Measurements from ENCODE around the gene ZP1.

ZP1 gene

DNA sequence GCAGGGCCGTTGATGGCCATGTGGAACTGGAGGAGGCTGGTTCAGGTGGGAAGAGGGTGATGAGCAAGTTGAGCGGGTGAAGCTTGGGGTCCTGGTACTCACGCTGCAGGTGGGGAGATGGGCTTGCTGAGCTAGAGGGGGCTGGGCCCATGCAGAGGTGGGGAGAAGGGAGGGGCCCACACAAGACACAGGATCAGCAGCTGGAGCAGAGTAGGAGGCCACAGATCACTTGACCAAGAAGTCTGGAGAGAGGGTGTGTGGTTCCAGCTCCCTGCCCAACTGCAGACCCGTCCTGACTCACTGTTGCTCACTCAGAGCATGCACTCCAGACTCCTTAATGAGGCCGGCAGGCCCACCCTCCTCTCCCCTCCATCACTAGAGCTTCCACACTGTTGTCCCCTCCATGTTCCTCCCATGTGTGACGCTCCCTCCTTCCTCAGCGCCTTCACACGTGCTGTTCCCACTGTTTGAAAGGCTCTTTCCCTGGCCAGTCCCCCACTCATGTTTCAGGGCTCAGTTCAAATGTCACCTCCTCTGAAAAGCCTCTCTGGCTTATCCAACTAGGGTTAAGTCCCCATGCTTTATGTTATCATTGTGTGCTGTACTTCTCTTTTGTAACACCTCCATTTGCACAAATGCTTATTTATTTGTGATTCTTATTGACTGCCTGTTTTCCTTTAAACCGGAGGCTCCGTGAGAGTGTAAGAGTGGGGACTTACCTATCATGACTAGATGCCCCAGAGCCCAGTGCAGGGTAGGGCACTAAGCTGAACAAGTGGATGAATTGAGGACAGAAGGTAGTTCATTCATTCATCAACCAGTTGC, 23.1 kb upstream of the ZP1 start:
- no peak for DNase-seq

DNA sequence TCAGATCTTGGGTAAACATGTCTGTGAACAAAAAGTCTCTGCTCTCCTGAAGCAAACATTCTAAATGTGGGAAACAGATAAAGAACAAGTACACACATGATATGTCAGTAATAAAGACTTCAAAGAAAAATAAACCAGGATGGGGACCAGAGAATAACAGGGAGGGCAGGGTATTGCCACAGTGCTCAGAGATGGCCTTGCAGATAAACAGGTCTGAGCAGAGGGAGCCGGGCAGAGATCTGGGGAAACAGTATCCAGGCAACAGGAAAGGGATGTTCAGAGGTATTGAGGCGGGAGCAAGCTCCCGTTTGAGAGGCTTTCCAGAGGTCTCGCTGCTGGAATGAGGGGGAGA, 22.5 kb upstream of the ZP1 start:
- no peak for DNase-seq

DNA sequence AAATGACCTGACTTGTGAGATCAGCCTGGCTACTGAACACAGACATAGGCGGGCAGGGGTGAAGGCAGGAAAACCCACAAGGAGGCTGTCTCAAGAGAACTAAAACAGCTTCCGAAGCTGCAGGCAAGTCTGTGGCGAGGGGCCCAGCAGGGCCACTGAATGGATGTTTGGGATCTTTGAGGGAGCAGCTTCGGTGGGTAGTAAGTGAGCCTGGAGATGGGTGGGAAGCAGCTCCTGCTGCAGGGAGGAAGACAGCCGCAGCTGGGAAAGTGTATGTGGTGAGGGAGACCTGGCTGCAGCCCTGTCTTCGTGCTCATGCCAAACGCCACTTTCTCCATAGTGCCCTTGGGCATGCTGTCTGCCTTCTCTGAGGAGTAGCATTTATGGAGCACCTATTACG, 22.0 kb upstream of the ZP1 start:
- no peak for DNase-seq

DNA sequence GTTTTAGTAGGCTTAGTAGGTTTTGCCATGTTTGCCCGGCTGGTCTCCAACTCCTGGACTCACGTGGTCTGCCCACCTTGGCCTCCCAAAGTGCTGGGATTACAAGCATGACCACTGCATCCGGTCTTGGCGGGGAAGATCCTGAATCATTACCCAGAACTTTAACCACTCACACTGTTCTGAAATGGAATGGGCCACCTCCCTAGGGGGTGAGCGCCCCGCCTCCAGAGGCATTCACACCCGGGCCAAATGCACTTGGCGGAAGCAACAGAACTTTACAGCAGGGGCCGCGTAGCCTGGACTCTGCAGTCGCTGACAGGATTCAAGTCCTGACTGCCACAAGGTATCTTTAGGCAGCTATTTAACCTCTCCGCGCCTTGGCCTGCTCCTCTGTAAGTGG, 20.1 kb upstream of the ZP1 start:
- no peak for DNase-seq

DNA sequence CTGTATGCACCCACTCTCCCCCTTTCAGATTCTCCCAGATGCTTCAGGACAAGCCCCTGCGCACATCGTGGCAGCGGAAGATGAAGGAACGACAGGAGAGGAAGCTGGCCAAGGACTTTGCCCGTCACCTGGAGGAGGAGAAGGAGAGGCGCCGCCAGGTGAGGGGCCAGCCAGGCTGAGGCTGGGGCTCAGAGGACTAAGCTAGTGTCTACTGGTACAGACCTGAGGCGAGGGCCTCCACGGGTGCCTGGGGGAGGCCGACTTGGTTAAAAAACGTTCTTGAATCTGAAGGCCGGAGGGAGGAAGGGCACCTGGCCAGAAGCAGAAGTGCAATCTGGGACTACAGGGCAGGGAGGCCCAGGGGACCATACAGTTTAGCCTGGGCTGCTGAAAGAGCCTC, 19.4 kb upstream of the ZP1 start:
- DNase-seq = no peak

DNA sequence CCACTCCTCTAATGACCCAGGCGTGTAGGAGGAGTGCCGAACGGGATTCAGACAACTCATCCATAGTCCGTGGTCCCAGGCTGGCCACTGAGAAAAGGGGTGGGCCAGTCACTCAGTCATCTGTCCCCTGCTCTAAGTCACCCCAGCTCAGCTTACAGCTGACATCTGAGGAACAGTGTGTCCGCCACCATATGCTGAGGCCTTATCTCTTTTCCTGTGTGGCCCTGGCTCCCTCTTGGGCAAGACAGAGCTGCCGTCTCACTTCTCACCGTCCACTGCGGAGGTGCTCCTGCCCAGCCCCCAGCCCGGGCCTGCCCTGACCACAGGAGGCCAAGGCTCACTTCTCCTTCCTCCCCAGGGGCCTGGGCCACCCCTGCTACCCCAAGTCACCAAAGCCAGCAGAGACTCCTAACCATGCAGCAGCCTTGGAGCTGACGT, 18.6 kb upstream of the ZP1 start:
- no peak for DNase-seq

DNA sequence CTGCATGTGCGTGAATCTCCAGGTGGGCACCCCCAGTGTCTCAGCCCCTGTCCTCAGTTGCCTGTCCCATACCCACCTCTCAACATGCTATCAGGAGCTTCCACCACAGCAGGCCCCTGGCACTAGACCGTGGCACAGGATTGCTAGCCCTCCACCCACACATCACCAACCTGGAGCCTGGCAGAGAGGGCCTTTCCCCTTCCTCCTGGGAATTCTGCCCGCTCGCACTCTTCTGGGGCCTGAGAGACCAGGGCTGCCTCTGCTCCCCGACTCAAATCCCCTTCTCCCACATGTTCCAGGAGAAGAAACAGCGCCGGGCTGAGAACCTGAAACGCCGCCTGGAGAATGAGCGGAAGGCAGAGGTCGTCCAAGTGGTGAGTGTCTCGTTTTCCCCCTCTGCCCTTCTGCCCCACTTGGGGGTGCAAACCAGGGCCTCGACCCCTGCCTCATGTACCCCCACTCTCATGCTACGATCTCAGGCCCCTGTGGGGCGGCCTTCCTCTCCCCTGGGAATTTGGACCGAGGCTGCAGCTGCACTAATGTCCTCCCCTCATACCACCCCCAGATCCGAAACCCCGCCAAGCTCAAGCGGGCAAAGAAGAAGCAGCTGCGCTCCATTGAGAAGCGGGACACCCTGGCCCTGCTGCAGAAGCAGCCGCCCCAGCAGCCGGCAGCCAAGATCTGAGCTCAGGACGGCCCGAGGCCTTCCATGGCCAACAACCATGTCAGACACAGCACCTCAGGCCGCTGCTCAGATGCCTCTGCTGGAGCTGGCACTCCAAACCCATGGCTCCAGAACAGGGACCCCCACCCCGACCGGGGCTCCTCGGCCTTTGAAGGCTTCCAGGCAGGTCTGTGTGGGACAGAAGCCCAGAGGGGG, 17.5 kb upstream of the ZP1 start:
- no peak for DNase-seq

DNA sequence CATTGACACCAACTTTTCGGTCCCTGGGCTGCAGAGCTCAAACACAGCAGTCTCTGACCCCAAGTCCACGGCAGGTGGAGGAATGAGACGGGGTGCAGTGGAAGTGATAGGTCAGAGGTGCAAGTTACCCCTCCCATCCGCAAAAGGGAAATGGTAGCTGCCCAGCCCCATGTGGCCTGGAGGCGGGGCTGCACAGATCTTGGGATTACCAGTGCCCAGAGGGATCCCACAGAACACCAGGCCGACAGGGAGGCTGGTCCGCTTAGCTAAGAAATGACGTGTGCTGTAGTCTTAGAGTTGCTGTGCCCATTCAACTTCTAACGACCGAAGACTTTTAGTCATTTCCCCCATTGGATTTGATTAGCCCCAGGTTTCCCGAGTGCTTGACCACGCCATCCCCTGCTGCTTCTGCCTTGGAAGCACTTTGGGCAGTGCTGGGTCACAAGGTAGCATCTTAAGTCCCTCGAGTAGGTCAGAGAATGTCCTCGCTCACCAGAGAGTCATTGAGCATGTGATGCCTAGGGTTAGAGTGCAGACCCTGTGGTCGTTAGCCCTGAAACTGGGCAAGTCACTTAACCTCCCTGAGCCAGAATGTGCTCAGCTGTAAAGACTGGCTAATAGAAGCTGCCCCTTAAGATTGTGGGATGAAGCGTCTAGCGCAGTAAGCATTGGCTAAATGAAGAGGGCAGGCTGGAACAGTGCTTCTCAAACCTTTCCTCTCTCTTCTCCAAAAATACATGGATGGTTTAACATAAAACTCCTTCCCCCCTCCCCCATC, 15.8 kb upstream of the ZP1 start:
- no peak for DNase-seq

DNA sequence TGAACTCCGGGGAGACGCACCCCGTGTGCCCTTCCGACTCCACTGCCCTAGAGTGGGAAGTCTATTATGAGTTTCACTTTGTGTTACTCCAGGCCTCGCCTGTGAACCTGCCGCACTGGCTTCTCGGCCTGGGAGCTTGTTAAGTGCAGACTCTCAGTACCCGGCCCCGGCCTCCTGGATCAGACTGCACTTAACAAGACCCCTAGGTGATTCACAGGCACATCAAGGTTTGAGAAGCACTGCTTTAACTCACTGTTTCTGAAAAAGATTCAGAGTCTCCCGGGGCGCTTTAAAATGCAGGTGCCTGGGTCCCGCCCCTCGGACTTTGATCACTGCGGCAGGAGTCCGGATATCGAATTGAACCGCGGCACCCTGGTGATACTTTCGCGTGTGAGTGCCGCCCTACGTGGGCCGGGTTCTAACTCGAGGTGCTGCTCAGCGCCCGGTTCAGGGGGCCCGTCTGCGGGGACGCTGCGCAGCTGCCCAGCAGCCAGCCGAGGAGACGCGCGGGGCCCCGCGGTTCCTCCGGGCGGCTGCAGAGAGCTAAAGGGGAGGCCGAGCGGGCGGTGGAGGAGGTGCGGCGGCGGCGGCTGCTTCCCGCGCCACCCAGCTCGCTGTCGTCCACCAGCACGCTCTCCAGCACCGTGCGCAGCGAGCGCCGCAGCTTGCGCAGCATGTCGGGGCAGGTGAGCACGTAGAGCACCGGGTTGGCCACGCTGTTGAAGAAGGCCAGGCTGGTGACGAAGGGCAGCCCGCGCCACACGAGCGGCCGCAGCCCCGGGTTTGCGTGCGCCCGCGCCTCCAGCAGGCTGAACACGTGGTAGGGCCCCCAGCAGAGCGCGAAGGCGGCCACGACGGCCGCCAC, 15.0 kb upstream of the ZP1 start:
- no peak for DNase-seq

DNA sequence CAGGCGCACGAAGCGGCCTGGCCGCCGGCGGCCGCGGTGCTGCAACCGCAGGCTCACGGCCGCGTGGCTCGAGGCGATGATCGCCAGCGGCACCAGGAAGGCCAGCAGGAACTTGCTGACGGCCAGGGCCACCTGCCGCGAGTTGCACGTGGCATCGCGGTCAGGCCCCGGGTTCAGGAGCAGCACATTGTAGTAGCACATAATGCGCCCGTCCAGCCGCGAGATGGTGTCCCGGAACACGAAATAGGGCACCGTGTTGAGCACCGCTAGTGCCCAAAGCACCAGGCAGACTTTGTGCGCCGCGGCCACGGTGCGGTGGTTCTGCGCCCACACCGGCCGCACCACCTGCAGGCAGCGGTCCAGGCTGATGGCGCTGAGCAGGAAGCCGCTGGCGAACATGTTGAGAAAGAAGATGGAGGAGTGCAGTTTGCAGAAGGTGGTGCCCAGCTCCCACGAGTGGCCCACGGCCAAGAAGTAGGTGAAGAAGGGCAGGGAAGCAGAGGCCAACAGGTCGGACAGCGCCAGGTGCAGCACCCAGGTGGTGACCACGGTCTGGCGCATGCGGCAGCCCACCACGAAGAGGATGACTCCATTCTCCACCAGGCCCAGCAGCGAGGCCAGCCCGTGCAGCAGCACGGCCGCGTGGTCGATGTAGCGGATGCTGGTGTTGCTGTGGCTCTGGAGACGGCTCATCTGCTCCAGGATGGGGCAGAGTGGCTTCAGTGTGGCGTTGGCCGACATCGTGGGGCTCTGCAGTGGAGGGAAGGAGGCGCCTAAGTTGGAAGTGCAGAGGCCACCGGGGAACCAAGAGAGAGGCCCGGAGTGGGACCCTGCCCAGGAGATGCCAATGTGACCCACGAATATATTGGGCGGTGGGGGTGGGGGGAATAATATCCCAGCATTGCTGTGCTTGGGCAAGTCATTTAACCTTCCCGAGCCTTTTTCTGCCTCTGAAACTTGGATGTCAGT, 14.1 kb upstream of the ZP1 start:
- DNase-seq = no peak

DNA sequence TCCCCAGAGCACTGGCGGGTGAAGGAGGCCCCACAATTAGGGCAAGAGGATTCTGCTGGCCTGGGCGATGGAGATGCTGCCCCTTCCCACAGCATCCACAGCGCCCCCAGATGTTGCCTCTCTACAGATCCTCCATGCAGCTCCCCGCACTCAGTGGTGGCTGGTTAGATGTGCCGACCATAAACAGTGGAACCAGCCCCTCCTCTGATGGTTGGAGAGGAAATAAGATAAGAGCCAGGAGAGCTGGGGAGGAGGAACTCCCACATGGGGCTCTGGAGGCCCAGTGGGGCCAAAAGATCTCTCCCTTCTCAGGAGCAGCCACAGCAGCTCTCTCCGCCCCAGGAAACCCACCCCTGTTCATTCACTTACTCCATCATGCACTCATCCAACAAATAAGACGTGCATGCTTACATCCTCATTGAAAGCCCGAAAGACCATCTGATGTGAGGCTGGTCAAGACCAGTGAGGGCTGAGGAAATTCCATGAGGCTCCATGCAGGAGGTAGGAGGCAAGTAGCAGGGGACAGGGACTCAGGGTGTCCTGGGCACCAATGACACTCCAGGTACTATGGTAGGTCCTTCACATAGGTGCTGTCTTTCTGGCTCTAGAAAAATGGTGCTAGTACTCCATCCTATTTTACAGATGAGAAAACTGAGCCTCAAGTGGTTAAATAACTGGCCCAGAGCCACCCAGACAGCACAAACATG, 13.0 kb upstream of the ZP1 start:
- DNase-seq = no peak

DNA sequence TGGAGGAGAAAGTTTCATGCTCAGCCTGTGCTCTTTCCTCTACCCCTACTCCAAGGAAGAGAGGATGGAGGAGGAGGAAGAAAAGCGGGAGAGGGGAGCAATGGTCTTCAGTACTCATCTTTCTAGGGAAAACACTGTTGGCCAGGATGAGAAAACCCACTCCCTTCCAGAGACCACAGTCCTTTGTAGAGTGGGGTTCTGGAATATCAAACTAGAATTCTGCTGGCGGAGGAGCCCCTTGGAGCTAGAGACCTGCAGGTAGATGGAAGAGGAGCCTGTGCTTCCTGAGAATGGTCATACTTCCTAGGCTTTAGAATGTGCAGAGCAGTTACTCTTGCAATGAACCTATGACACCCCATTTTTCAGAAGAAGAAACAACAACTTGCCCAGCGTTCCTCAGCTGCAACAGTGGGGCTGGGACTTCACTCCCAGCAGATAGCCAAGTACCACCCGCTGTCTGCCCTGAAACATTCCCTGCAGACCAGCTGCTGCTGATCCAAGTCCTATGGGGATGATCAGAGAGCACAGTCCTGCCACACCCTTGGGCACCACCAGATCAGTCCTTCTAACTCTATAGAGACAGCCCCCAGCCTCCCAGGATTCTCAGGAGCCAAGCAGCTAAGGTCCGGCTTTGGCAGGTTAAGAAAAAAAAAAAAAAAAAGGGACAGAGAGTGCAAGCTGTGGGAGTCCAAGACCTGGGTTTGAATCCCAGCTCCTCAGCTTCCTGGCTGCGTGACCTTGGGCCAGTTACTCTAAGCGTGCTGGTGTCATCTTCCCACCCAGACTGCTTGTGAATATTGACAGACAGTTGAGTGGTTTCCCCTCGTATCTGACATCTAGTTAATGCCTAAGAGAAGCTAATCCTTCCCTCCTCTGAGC, 12.3 kb upstream of the ZP1 start:
- DNase-seq = no peak

DNA sequence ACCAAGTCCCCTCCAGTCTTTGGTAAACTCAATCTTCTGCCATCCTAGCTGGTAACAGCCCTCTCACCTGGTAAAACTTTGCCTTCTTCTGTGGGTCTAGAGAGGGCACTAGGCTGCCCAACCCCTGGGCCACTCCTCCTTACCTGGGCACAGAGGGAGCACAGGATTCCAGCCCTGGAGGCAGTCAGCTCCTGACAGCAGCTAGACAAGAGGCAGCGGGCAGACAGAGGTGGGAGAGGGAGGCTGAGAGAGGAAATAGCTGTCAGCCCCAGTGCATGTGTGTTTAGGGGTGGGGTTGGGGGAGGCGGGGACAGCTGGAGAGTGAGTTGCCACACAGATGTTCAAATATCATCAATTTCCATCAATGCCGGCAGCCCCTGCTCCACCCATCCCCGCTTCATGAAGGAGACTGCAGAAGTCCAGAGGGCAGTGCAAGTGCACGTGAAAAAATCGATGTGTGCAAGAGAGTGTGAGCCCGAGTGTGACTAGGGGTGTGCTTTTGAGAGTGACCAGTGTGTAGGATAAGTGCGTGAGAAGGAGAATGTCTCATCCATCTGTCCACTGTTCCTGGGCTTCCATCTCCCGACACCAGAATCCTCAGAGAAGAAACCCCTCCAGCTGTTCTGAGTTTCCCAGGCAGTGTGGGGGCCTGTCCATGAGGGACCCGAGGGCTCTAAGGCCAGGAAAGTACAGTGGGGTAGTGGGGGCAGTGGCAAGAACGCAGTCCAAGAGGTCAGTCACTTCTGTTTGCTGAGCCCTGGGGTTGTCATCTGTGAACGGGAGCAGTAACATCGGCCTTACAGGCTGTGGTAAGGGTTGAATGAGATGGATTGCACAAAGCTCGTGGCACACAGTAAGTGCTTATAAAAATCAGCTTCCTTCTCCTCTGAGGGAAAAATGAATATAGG, 11.4 kb upstream of the ZP1 start, which contains the start of gene PTGDR2:
Gene PTGDR2, minus strand, starts transcription at position 225 of the 908 bp plus-strand sequence. CDS start 2,228 bp downstream, outside the sequence.
- peak; percentile 20 for DNase-seq

DNA sequence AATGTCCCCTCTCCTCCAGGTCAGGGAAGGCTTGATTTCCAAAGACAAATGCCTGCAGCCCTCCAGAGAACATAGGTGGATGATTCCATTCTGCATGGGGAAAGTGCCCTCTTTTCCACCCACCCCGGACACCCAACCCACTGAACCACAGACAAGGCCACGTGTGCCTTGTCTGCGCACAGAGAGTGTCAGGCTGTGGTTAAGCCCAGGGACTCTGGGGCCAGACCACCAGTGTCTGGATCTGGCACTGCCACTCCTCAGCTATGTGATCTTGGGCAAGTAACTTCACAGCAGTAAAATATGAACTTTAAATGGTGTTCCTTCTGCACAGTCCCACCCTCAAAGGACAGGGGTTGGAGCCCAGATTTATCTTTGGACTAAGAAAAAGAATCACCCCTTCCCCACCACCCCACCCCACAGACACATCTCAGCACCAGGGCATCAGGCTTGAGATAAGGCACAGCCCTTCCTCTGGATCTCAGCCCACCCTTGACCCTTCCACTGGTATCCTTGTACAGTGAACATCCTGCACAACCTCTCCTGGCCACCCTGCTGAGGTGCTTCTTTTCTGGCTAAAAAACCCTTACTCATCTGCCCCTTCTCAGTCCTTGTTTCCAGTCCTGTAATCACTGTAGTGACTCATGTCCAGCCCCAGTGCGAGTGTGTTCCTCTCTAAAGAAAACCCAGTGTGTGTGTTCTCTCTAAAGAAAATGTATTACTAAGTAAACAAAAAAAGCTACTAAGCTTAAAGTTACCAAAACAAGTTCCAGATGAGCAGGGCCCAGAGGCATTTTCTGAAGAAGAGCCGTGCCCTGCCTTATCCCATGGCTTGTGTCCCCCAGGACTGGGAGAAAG, 9.7 kb upstream of the ZP1 start:
- DNase-seq = no peak

DNA sequence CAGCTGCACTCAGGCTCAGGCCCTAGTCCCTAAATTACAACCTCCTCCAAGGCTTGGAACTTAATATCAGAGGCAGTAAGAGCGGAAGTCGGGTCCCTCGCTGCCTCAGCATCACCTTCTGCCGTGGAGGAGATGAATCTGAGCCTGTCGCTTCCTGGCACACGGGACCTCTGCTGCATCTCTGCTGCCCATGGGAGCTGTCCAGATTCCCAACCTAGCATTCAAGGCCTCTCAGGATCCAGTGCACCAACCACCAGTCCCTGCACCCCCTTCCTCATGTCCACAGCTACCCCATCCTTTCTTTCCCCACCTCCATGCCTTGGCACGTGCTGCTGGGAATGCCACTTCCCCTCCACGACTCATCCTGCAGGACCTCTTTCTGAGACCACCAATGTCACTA, 9.1 kb upstream of the ZP1 start:
- DNase-seq = no peak

DNA sequence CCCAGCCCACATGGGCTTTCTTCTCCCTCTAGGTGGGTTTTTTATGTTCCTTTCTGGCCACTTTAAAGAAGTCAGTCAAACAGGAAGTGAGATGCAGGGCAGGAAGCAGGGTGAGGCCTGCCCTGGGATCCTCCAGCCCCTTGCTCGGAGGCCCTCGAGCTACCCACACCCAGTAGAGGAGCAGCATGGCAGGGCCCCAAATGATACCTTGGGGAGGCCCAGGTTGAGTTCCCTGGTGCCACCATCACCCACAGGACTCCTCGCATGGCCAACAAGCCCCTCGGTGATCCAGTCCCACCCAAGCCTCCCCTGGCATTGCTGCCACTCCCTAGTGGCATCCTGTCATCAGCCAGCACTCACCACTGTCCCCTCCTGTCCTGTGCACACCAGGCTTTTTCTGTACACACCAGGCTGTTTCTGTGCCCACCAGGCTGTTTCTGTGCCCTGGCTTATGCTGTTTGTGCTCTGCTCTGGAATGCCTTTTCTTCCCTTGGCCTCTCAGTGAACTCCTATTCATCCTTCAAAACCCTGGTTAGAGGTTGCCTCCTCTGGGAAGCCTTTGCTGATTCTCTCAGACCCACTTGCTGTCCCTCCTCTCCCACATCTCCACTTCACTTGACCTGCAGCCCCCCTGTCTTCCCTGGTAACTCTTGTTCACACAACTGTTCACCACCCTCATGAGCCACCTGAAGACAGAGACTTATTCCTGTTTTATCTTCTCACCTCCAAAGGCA, 8.4 kb upstream of the ZP1 start:
- no peak for DNase-seq
